Hematopoietic multipotent progenitor cell treated with erythropoietin and hydrocortisone succinate and interleukin-3 and kit ligand, for 6 days (in vitro differentiated cells): ENCODE data around the gene MMRN1.

ENCODE experiments used
- DNase-seq: peaks from one replicate; pipeline ENCODE4 v3.0.0-alpha.2; 2015

MMRN1 gene

GRCh38 chr4:89997171-89997704 lies 102.6 kb downstream of the MMRN1 start:
- no peak for DNase-seq

- no peak for DNase-seq
Measured at GRCh38 chr4:89998469-89999011, 103.9 kb downstream of the MMRN1 start.

GRCh38 chr4:90001023-90001422 lies 106.4 kb downstream of the MMRN1 start:
- DNase-seq = no peak

- DNase-seq = no peak
Measured at GRCh38 chr4:90002441-90003062, 107.9 kb downstream of the MMRN1 start.
